Measurements from ENCODE around the gene SLC5A10.

Gene SLC5A10

DNA sequence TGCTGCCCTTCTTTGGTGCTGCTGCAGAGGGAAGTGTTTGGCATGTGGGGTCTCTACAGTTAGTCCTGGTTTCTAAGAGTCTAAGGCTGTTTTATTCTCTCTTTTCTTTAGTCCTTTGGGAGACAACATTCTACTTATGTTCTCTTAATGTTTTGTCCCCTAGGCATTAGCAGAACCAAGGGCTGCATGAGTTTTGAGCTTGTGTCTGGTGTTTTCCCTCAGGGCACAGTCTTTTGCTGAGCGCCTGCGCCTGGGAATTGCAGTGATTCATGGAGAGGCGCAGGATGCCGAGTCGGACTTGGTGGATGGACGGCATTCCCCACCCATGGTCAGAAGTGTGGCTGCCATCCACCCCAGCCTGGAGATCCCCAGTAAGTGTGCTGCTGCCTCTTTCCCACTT is 41.1 kb upstream of the SLC5A10 start:
- Histone ChIP-seq H2AFZ (ENCODE audit: low read length) (no peak overlapping the region), H3K27me3 (ENCODE audit: control insufficient read depth in 3 of 3, insufficient read depth in 3 of 3, low read depth in 1 of 3, low read length in 3 of 3) (no peaks in the 10 kb centered on the region), H2BK12ac (ENCODE audit: low read length) (no peak overlapping the region), H2BK120ac (ENCODE audit: low read depth, low read length) (no peak overlapping the region), H3K23ac (ENCODE audit: low read depth, low read length, poor library complexity) (no peak overlapping the region), H3K36me3 (replicated peaks in 1 of 2; ENCODE audit: control insufficient read depth in 2 of 2, insufficient read depth in 2 of 2, low read length in 2 of 2) (peaks cover 16 to 92% of the 10 kb centered on the region in 2 donors), H2AK5ac (ENCODE audit: low read depth, low read length) (no peak overlapping the region), H2BK5ac (ENCODE audit: low read length) (no peak overlapping the region), H2BK15ac (ENCODE audit: low read length) (no peak overlapping the region), H3K27ac (replicated peaks; ENCODE audit: low read length) (no peak overlapping the region), H3K9ac (ENCODE audit: low read depth, low read length, poor library complexity) (no peak overlapping the region), H3K4ac (ENCODE audit: low read length) (no peak overlapping the region), H4K8ac (ENCODE audit: low read depth, low read length) (no peak overlapping the region), H3K4me3 (ENCODE audit: low read length in 2 of 2) (no peak overlapping the region), H3K4me1 (ENCODE audit: control insufficient read depth in 2 of 2, insufficient read depth in 1 of 2, low read depth in 1 of 2, low read length in 2 of 2) (no peaks in the 10 kb centered on the region), H4K91ac (ENCODE audit: low read depth, low read length, poor library complexity) (no peak overlapping the region), H3K14ac (ENCODE audit: low read length) (no peak overlapping the region), H3K18ac (ENCODE audit: low read length) (no peak overlapping the region), H3K9me3 (replicated peaks in 1 of 2; ENCODE audit: control insufficient read depth in 2 of 2, insufficient read depth in 1 of 2, low read depth in 1 of 2, low read length in 2 of 2) (no peaks in the 10 kb centered on the region), H3K4me2 (ENCODE audit: insufficient read depth, low read length, poor library complexity, severe bottlenecking) (no peak overlapping the region), H3K79me1 (ENCODE audit: low read depth, low read length) (no peaks in the 10 kb centered on the region)
- no CpG with 5 or more reads among the region's 6 CpGs for WGBS, 2 donors (ENCODE audit: extremely low coverage in 2 of 2, insufficient read length in 2 of 2, insufficient replicate concordance in 1 of 2)
- DNase-seq (ENCODE audit: low spot score) = no peak

DNA sequence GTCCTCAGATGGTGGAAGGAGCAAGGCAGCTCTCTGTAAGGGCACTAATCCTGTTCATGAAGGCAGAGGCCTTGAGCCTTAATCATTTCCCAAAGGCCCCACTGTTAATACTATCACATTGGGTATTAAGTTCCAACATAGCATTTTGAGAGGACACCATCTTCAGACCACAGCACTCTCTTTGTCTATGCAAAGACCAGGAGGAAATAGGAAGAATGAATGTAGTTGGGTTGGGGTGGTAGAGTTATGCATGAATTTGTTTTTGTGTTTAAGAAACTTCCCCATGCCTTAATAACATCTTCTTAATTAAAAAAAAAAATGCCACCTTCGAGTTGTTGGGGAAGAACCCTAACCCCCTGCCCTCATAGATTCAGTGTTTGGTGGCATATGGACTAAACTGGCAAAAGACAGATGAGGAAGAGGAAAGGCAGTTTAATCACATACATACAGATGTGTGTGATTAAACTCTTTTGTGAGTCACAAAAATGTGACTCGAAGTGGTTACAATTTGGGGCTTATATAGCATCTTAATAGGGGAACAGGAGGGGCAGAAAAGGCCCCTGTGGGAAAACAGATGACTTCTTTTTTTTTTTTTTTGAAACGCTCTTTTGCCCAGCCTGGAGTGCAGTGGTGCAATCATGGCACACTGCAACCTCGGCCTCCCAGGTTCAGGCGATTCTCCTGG is 35.0 kb upstream of the SLC5A10 start:
- no peaks in the 10 kb centered on the region for H3K27me3 ChIP-seq (ENCODE audit: control insufficient read depth in 3 of 3, insufficient read depth in 3 of 3, low read depth in 1 of 3, low read length in 3 of 3)
- H3K4ac ChIP-seq (ENCODE audit: low read length) = no peak overlapping the region
- H3K23ac ChIP-seq (ENCODE audit: low read depth, low read length, poor library complexity) = no peak overlapping the region
- no peak overlapping the region for H3K14ac ChIP-seq (ENCODE audit: low read length)
- H3K36me3 ChIP-seq (replicated peaks in 1 of 2; ENCODE audit: control insufficient read depth in 2 of 2, insufficient read depth in 2 of 2, low read length in 2 of 2) = peaks cover 13 to 66% of the 10 kb centered on the region in 2 donors
- no peak overlapping the region for H3K18ac ChIP-seq (ENCODE audit: low read length)
- no peak overlapping the region for H2AFZ ChIP-seq (ENCODE audit: low read length)
- H3K9ac ChIP-seq (ENCODE audit: low read depth, low read length, poor library complexity) = no peak overlapping the region
- no peak overlapping the region for H2BK15ac ChIP-seq (ENCODE audit: low read length)
- H3K4me1 ChIP-seq (ENCODE audit: control insufficient read depth in 2 of 2, insufficient read depth in 1 of 2, low read depth in 1 of 2, low read length in 2 of 2) = peaks cover 0 to 6% of the 10 kb centered on the region in 2 donors
- no peaks in the 10 kb centered on the region for H3K9me3 ChIP-seq (replicated peaks in 1 of 2; ENCODE audit: control insufficient read depth in 2 of 2, insufficient read depth in 1 of 2, low read depth in 1 of 2, low read length in 2 of 2)
- no peak overlapping the region for H2BK12ac ChIP-seq (ENCODE audit: low read length)
- no peak overlapping the region for H3K4me3 ChIP-seq (ENCODE audit: low read length in 2 of 2)
- no peak overlapping the region for H2BK120ac ChIP-seq (ENCODE audit: low read depth, low read length)
- H3K4me2 ChIP-seq (ENCODE audit: insufficient read depth, low read length, poor library complexity, severe bottlenecking) = no peak overlapping the region
- no peak overlapping the region for H3K27ac ChIP-seq (replicated peaks; ENCODE audit: low read length)
- no peak overlapping the region for H2BK5ac ChIP-seq (ENCODE audit: low read length)
- DNase-seq (ENCODE audit: low spot score) = no peak
- no peak overlapping the region for H4K8ac ChIP-seq (ENCODE audit: low read depth, low read length)
- H2AK5ac ChIP-seq (ENCODE audit: low read depth, low read length) = no peak overlapping the region
- WGBS, 2 donors (ENCODE audit: extremely low coverage in 2 of 2, insufficient read length in 2 of 2, insufficient replicate concordance in 1 of 2) = no CpG with 5 or more reads among the region's 5 CpGs
- H4K91ac ChIP-seq (ENCODE audit: low read depth, low read length, poor library complexity) = no peak overlapping the region
- no peaks in the 10 kb centered on the region for H3K79me1 ChIP-seq (ENCODE audit: low read depth, low read length)

DNA sequence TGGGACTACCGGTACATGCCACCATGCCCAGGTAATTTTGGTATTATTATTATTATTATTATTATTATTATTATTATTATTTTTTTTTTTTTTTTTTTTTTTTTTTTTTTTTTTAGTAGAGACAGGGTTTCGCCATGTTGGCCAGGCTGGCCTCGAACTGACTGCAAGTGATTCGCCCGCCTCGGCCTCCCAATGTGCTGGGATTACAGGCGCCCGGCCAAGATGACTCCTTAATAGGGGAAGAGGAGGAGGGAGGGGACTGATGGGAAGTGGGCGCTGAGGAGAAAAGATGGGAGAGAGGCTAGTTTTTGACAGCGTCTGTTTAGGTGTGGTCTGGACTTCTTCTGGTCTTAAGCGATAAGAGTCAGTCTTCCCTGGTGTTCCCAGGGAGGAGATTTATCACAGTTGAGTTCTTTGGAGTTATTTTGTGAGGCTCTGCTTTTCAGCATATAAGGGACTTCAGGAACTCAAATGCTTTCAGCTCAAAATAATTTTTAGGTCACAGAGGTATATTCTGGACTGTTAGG is 34.4 kb upstream of the SLC5A10 start:
- H3K79me1 ChIP-seq (ENCODE audit: low read depth, low read length) = no peaks in the 10 kb centered on the region
- H3K4ac ChIP-seq (ENCODE audit: low read length) = no peak overlapping the region
- H2AFZ ChIP-seq (ENCODE audit: low read length) = no peak overlapping the region
- H4K91ac ChIP-seq (ENCODE audit: low read depth, low read length, poor library complexity) = no peak overlapping the region
- no peaks in the 10 kb centered on the region for H3K9me3 ChIP-seq (replicated peaks in 1 of 2; ENCODE audit: control insufficient read depth in 2 of 2, insufficient read depth in 1 of 2, low read depth in 1 of 2, low read length in 2 of 2)
- H3K4me3 ChIP-seq (ENCODE audit: low read length in 2 of 2) = no peak overlapping the region
- no peak for DNase-seq (ENCODE audit: low spot score)
- no peak overlapping the region for H3K4me2 ChIP-seq (ENCODE audit: insufficient read depth, low read length, poor library complexity, severe bottlenecking)
- H2BK12ac ChIP-seq (ENCODE audit: low read length) = no peak overlapping the region
- H2AK5ac ChIP-seq (ENCODE audit: low read depth, low read length) = no peak overlapping the region
- no peak overlapping the region for H3K14ac ChIP-seq (ENCODE audit: low read length)
- WGBS, 2 donors (ENCODE audit: extremely low coverage in 2 of 2, insufficient read length in 2 of 2, insufficient replicate concordance in 1 of 2) = no CpG with 5 or more reads among the region's 11 CpGs
- H2BK120ac ChIP-seq (ENCODE audit: low read depth, low read length) = no peak overlapping the region
- no peak overlapping the region for H3K9ac ChIP-seq (ENCODE audit: low read depth, low read length, poor library complexity)
- H3K27ac ChIP-seq (replicated peaks; ENCODE audit: low read length) = no peak overlapping the region
- no peak overlapping the region for H4K8ac ChIP-seq (ENCODE audit: low read depth, low read length)
- H3K23ac ChIP-seq (ENCODE audit: low read depth, low read length, poor library complexity) = no peak overlapping the region
- H3K36me3 ChIP-seq (replicated peaks in 1 of 2; ENCODE audit: control insufficient read depth in 2 of 2, insufficient read depth in 2 of 2, low read length in 2 of 2) = peaks cover 8 to 60% of the 10 kb centered on the region in 2 donors
- H2BK15ac ChIP-seq (ENCODE audit: low read length) = no peak overlapping the region
- no peak overlapping the region for H2BK5ac ChIP-seq (ENCODE audit: low read length)
- H3K27me3 ChIP-seq (ENCODE audit: control insufficient read depth in 3 of 3, insufficient read depth in 3 of 3, low read depth in 1 of 3, low read length in 3 of 3) = no peaks in the 10 kb centered on the region
- no peak overlapping the region for H3K18ac ChIP-seq (ENCODE audit: low read length)
- peaks cover 0 to 6% of the 10 kb centered on the region in 2 donors for H3K4me1 ChIP-seq (ENCODE audit: control insufficient read depth in 2 of 2, insufficient read depth in 1 of 2, low read depth in 1 of 2, low read length in 2 of 2)

DNA sequence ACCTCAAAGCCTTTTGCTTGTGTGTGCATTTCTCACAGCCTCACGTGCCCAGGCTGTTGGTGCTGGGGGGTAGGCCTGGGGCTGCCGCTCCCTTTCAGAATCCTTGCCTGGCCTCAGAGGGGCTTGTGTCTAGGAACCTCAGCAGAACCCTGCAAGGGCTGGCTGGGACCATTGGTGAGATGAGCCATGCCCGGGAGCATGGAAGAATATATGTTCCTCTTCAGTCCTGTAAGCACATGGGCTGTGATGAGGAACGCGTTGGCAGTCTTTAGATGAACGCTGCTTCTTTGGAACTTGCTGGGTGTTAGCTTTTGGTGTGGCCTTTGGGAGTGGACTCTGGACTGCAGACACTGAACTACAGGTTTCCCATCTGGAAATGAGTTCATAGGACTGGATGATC is 32.0 kb upstream of the SLC5A10 start:
- Histone ChIP-seq H2AK5ac (ENCODE audit: low read depth, low read length) (no peak overlapping the region), H2BK12ac (ENCODE audit: low read length) (no peak overlapping the region), H2BK15ac (ENCODE audit: low read length) (no peak overlapping the region), H3K4me3 (ENCODE audit: low read length in 2 of 2) (no peak overlapping the region), H3K14ac (ENCODE audit: low read length) (no peak overlapping the region), H3K36me3 (replicated peaks in 1 of 2; ENCODE audit: control insufficient read depth in 2 of 2, insufficient read depth in 2 of 2, low read length in 2 of 2) (peaks cover 7 to 57% of the 10 kb centered on the region in 2 donors), H4K8ac (ENCODE audit: low read depth, low read length) (no peak overlapping the region), H3K9me3 (replicated peaks in 1 of 2; ENCODE audit: control insufficient read depth in 2 of 2, insufficient read depth in 1 of 2, low read depth in 1 of 2, low read length in 2 of 2) (no peaks in the 10 kb centered on the region), H3K4me1 (ENCODE audit: control insufficient read depth in 2 of 2, insufficient read depth in 1 of 2, low read depth in 1 of 2, low read length in 2 of 2) (peaks cover 0 to 6% of the 10 kb centered on the region in 2 donors), H3K4me2 (ENCODE audit: insufficient read depth, low read length, poor library complexity, severe bottlenecking) (no peak overlapping the region), H3K4ac (ENCODE audit: low read length) (no peak overlapping the region), H3K9ac (ENCODE audit: low read depth, low read length, poor library complexity) (no peak overlapping the region), H2AFZ (ENCODE audit: low read length) (no peak overlapping the region), H2BK5ac (ENCODE audit: low read length) (no peak overlapping the region), H3K18ac (ENCODE audit: low read length) (no peak overlapping the region), H3K79me1 (ENCODE audit: low read depth, low read length) (no peaks in the 10 kb centered on the region), H3K27ac (replicated peaks; ENCODE audit: low read length) (no peak overlapping the region), H3K27me3 (ENCODE audit: control insufficient read depth in 3 of 3, insufficient read depth in 3 of 3, low read depth in 1 of 3, low read length in 3 of 3) (no peaks in the 10 kb centered on the region), H2BK120ac (ENCODE audit: low read depth, low read length) (no peak overlapping the region), H4K91ac (ENCODE audit: low read depth, low read length, poor library complexity) (no peak overlapping the region), H3K23ac (ENCODE audit: low read depth, low read length, poor library complexity) (no peak overlapping the region)
- no peak for DNase-seq (ENCODE audit: low spot score)
- WGBS, 2 donors (ENCODE audit: extremely low coverage in 2 of 2, insufficient read length in 2 of 2, insufficient replicate concordance in 1 of 2) = no CpG with 5 or more reads among the region's 6 CpGs

Data from neuronal stem cell (in vitro differentiated cells).